Neural cell (in vitro differentiated cells): ENCODE measurements around the gene LSAMP. TPM values are rescaled to one million over a fixed set of nuclear protein-coding genes. Genes with fewer than 3 reads are reported as not detected.

ENCODE experiments used
- H2AFZ ChIP-seq: fragments of 200-600, 300-800 bp; sonication (generic), shearing (Covaris generic); 2 replicates; pipeline ENCODE4 v1.6.0; 2014; ENCODE audit warnings: low read depth, mild to moderate bottlenecking, antibody characterized with exemption, low read length, moderate library complexity
- H3F3A ChIP-seq: fragments of 200-600 bp; shearing (Covaris generic); 2 replicates; pipeline ENCODE4 v1.6.1; 2016; ENCODE audit warnings: mild to moderate bottlenecking, moderate library complexity, mixed read lengths, antibody characterized with exemption, low read length; ENCODE audit not compliant: insufficient read depth, poor library complexity, severe bottlenecking
- H3K27ac ChIP-seq: fragments of 200-600, 300-800 bp; sonication (generic), shearing (Covaris generic); 2 replicates; pipeline ENCODE4 v1.5.1; 2014; ENCODE audit warnings: mild to moderate bottlenecking, low read length, moderate library complexity
- H3K27me3 ChIP-seq: fragments of 300-800, 200-600 bp; sonication (generic), shearing (Covaris generic); 2 replicates; pipeline ENCODE4 v1.6.0; 2014; ENCODE audit warnings: mild to moderate bottlenecking, low read depth, low read length, moderate library complexity; ENCODE audit not compliant: insufficient read depth
- H3K36me3 ChIP-seq: fragments of 300-800, 200-600 bp; sonication (generic), shearing (Covaris generic); 2 replicates; pipeline ENCODE4 v1.5.1; 2014; ENCODE audit warnings: mild to moderate bottlenecking, antibody characterized with exemption, low read length, moderate library complexity; ENCODE audit not compliant: insufficient read depth
- H3K4me2 ChIP-seq: fragments of 300-800, 200-600 bp; sonication (generic), shearing (Covaris generic); 2 replicates; pipeline ENCODE4 v1.6.0; 2014; ENCODE audit warnings: mild to moderate bottlenecking, low read length
- H3K4me3 ChIP-seq: fragments of 300-800, 200-600 bp; sonication (generic), shearing (Covaris generic); 2 replicates; pipeline ENCODE4 v1.5.1; 2014; ENCODE audit warnings: mild to moderate bottlenecking, low read length, moderate library complexity
- H3K79me2 ChIP-seq: fragments of 200-600 bp; shearing (Covaris generic); replicated peaks from 2 replicates; pipeline ENCODE4 v1.6.0; 2014; ENCODE audit warnings: mild to moderate bottlenecking, low read length, moderate library complexity; ENCODE audit not compliant: insufficient read depth
- H3K9ac ChIP-seq: fragments of 300-800, 200-600 bp; sonication (generic), shearing (Covaris generic); 2 replicates; pipeline ENCODE4 v1.6.1; 2016; ENCODE audit warnings: mild to moderate bottlenecking, low read length, mixed read lengths
- H3K9me2 ChIP-seq: fragments of 200-600 bp; shearing (Covaris generic); 2 replicates; pipeline ENCODE4 v1.6.1; 2016; ENCODE audit warnings: mild to moderate bottlenecking, low read length, mixed read lengths; ENCODE audit not compliant: insufficient read depth
- H3K9me3 ChIP-seq: fragments of 200-600, 300-800 bp; sonication (generic), shearing (Covaris generic); 2 replicates; pipeline ENCODE4 v1.6.1; 2016; ENCODE audit warnings: mild to moderate bottlenecking, mixed run types, low read length, moderate library complexity, mixed read lengths
- H4K20me1 ChIP-seq: fragments of 200-600 bp; shearing (Covaris generic); 2 replicates; pipeline ENCODE4 v1.6.1; 2016; ENCODE audit warnings: mild to moderate bottlenecking, mixed run types; ENCODE audit not compliant: insufficient read depth
- EP300 ChIP-seq: fragments of 450-650 bp; conservative IDR thresholded peaks from 2 replicates; pipeline ENCODE4 v1.6.1; 2014; ENCODE audit warnings: antibody characterized with exemption, mild to moderate bottlenecking, moderate library complexity; ENCODE audit not compliant: poor library complexity, severe bottlenecking
- EZH2 ChIP-seq: fragments of 200-600, 300-800 bp; shearing (Covaris generic), sonication (generic); IDR thresholded peaks from 2 replicates; pipeline ENCODE4 v1.6.1; 2014; ENCODE audit warnings: antibody characterized with exemption, low read length, borderline replicate concordance, mild to moderate bottlenecking; ENCODE audit not compliant: insufficient read depth, poor library complexity, severe bottlenecking
- MXI1 ChIP-seq: fragments of 450-650 bp; conservative IDR thresholded peaks from 2 replicates; pipeline ENCODE4 v1.6.1; 2014; ENCODE audit warnings: antibody characterized with exemption, mild to moderate bottlenecking; ENCODE audit not compliant: poor library complexity, severe bottlenecking
- POLR2AphosphoS5 ChIP-seq: IDR thresholded peaks from 2 replicates; pipeline ENCODE4 v1.6.1; 2012
- RAD21 ChIP-seq: fragments of 450-650 bp; conservative IDR thresholded peaks from 2 replicates; pipeline ENCODE4 v1.6.1; 2014; ENCODE audit warnings: antibody characterized with exemption, mild to moderate bottlenecking, moderate library complexity
- SMC3 ChIP-seq: fragments of 450-650 bp; conservative IDR thresholded peaks from 2 replicates; pipeline ENCODE4 v1.6.1; 2014; ENCODE audit warnings: antibody characterized with exemption, mild to moderate bottlenecking, moderate library complexity; ENCODE audit not compliant: poor library complexity
- TAF1 ChIP-seq: IDR thresholded peaks from 2 replicates; pipeline ENCODE4 v1.6.1; 2012; ENCODE audit warnings: low read depth
- polyA plus RNA-seq: library from polyadenylated mRNA; depleted of rRNA; stranded (reverse); fragments of >200 nt; gene quantifications from 2 replicates; pipeline ENCODE4 v1.2.3, GENCODE V29; 2014
- TF ChIP-seq, protein P1 (sequence below): IDR thresholded peaks from 2 replicates; pipeline ENCODE4 v1.6.1; 2012; ENCODE audit warnings: borderline replicate concordance
- TF ChIP-seq, protein P2 (sequence below): fragments of 450-650 bp; IDR thresholded peaks from 2 replicates; pipeline ENCODE4 v1.5.1; 2014; ENCODE audit warnings: antibody characterized with exemption, mild to moderate bottlenecking, moderate library complexity; ENCODE audit not compliant: poor library complexity, severe bottlenecking

LSAMP gene
- polyA plus RNA-seq, 1 donor from 2014 or later: 93.6 TPM

DNA sequence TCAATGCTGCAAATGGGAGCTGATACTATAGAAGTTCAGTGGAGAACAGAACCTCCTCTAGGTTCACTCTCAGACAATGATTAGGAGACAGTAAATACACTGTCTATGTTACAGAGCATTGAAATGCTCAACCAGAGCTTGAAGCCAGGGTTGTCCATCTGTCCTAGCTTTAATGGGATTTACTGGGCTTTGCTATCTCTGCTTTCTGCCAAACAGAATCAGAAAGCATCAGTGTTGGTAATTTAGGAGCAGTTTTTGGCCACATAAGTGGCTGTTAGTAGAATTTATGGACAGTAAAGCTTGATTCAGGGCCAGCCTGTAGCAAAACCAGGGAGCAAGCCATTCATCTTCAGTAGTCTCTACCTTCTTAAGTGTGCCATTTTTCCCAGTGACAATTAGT lies 396.3 kb downstream of the LSAMP start:
- Histone ChIP-seq H3K9ac (no peak overlapping the region), H3K27me3 (no peaks in the 10 kb centered on the region), H2AFZ (no peak overlapping the region), H3K9me3 (no peaks in the 10 kb centered on the region), H3K4me3 (no peak overlapping the region), H4K20me1 (no peaks in the 10 kb centered on the region), H3K4me2 (no peak overlapping the region), H3K9me2 (no peaks in the 10 kb centered on the region), H3K36me3 (no peaks in the 10 kb centered on the region), H3K27ac (no peak overlapping the region), H3F3A (peaks cover 6% of the 10 kb centered on the region), H3K79me2 (no peaks in the 10 kb centered on the region)
- TF ChIP-seq RAD21 (no peak), SMC3 (no peak), EZH2 (no peak), MXI1 (no peak)
- TF ChIP-seq, protein P1, sequence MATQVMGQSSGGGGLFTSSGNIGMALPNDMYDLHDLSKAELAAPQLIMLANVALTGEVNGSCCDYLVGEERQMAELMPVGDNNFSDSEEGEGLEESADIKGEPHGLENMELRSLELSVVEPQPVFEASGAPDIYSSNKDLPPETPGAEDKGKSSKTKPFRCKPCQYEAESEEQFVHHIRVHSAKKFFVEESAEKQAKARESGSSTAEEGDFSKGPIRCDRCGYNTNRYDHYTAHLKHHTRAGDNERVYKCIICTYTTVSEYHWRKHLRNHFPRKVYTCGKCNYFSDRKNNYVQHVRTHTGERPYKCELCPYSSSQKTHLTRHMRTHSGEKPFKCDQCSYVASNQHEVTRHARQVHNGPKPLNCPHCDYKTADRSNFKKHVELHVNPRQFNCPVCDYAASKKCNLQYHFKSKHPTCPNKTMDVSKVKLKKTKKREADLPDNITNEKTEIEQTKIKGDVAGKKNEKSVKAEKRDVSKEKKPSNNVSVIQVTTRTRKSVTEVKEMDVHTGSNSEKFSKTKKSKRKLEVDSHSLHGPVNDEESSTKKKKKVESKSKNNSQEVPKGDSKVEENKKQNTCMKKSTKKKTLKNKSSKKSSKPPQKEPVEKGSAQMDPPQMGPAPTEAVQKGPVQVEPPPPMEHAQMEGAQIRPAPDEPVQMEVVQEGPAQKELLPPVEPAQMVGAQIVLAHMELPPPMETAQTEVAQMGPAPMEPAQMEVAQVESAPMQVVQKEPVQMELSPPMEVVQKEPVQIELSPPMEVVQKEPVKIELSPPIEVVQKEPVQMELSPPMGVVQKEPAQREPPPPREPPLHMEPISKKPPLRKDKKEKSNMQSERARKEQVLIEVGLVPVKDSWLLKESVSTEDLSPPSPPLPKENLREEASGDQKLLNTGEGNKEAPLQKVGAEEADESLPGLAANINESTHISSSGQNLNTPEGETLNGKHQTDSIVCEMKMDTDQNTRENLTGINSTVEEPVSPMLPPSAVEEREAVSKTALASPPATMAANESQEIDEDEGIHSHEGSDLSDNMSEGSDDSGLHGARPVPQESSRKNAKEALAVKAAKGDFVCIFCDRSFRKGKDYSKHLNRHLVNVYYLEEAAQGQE: no peak

DNA sequence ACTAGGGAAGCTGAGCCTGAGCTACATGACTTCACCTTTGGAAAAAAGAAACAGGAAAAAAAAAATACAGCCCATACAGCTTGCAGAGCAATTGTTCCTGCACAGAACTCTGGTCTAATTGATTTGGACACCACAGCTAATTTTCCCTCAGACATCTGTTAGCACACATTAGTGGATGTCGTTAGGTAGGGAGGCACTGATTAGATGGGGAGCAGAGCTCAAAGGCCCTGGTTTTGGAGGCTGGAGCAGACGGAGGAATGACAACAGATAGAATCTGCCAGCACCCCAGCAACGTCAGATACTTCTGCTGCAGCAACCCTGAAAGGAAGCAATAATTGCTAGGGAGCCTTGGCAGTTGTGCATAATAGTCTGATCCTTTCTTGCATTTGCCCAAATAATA lies 398.9 kb downstream of the LSAMP start:
- H3K27me3 ChIP-seq: no peaks in the 10 kb centered on the region
- H3K9me2 ChIP-seq: no peaks in the 10 kb centered on the region
- H3K4me3 ChIP-seq: no peak overlapping the region
- H3K9me3 ChIP-seq: no peaks in the 10 kb centered on the region
- peak overlapping the region; percentile 44 for H3K27ac ChIP-seq
- no peak overlapping the region for H3K4me2 ChIP-seq
- H3F3A ChIP-seq: peaks cover 6% of the 10 kb centered on the region
- no peak overlapping the region for H3K9ac ChIP-seq
- H3K79me2 ChIP-seq: no peaks in the 10 kb centered on the region
- TF ChIP-seq, protein P2, sequence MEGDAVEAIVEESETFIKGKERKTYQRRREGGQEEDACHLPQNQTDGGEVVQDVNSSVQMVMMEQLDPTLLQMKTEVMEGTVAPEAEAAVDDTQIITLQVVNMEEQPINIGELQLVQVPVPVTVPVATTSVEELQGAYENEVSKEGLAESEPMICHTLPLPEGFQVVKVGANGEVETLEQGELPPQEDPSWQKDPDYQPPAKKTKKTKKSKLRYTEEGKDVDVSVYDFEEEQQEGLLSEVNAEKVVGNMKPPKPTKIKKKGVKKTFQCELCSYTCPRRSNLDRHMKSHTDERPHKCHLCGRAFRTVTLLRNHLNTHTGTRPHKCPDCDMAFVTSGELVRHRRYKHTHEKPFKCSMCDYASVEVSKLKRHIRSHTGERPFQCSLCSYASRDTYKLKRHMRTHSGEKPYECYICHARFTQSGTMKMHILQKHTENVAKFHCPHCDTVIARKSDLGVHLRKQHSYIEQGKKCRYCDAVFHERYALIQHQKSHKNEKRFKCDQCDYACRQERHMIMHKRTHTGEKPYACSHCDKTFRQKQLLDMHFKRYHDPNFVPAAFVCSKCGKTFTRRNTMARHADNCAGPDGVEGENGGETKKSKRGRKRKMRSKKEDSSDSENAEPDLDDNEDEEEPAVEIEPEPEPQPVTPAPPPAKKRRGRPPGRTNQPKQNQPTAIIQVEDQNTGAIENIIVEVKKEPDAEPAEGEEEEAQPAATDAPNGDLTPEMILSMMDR: no peak
- no peak for TF ChIP-seq POLR2AphosphoS5
- TF ChIP-seq TAF1: no peak
- TF ChIP-seq MXI1: no peak
- TF ChIP-seq EP300: no peak
- TF ChIP-seq, protein P1: no peak
- no peak for TF ChIP-seq RAD21
- TF ChIP-seq SMC3: no peak
- TF ChIP-seq EZH2: no peak
- H4K20me1 ChIP-seq: no peaks in the 10 kb centered on the region
- peak overlapping the region; percentile 1 for H2AFZ ChIP-seq
- H3K36me3 ChIP-seq: no peaks in the 10 kb centered on the region
